Activated T-helper 9 cell treated with anti-CD3 and anti-CD28 coated beads, Interleukin-2, amount 50 U/mL, for 16 hours (primary cell): ENCODE data around the gene DYNC1I1.

Experiments
- DNase-seq: peaks from one replicate; pipeline ENCODE4 v3.0.0-alpha.2; 2020; ENCODE audit warnings: low read depth

Gene DYNC1I1

GRCh38 chr7:96144260-96144526, 371.8 kb downstream of the DYNC1I1 start:
- DNase-seq = no peak
